ENCODE data around the gene TRA2A. TPM values are rescaled to one million over a fixed set of nuclear protein-coding genes. Genes with fewer than 3 reads are reported as not detected.

TRA2A gene
- total and polyA plus RNA-seq, 10 of the 15 experiments (the other 5 are each of a cell fraction or from before 2014, with no cell fraction given) = 25.0 to 224 (median 91.3) TPM

DNA sequence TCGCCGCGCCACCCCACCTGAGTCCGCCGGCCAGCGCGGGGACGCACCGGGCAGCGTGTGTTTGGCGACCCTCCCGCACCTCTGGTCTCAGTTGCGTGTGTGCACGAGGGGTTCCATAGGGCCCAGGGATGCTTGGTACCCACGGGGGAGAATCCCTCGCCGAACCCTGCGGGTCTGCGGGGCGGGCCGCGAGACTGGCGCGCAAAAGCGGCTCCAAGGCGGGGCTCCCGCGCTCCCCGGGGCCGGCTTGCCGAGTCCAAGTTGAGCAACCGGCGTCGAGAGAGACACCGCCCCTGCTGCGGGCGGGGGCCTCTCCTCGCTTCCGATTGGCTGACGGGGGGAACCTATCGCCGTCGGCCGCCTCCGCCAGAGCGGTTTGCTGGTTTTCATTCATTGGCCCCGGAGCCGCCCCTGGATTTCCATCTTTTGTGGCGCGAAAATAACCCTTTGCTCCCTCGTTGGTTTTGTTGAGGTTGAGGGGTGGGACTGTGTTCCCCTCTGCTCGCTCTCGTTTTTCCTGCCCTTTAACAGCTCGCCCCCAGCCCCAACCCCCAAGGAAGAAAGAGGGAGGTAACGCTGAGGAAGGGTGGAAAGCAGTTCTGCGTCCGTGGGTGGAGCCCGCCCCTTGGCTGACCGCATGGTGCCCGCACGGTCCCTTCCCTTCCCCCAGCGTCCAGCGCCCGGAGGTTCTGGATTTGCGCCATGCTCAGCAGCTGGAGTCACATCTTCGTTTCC lies 57.5 kb downstream of the TRA2A start (continued):
- TF ChIP-seq CTCF (IDR thresholded peaks at IDR 0.05 in 2 of 3, conservative IDR thresholded peaks at IDR 0.05 in 1 of 3; ENCODE audit: control insufficient read depth in 2 of 3, extremely low read depth in 1 of 3, insufficient read depth in 1 of 3, low read depth in 3 of 3, low read length in 3 of 3) = no peak
- TF ChIP-seq, protein P1, sequence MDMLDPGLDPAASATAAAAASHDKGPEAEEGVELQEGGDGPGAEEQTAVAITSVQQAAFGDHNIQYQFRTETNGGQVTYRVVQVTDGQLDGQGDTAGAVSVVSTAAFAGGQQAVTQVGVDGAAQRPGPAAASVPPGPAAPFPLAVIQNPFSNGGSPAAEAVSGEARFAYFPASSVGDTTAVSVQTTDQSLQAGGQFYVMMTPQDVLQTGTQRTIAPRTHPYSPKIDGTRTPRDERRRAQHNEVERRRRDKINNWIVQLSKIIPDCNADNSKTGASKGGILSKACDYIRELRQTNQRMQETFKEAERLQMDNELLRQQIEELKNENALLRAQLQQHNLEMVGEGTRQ (IDR thresholded peaks at IDR 0.05; ENCODE audit: borderline replicate concordance, low read depth, low read length) = no peak
- no peak for TF ChIP-seq ZNF274 (IDR thresholded peaks at IDR 0.05; ENCODE audit: insufficient read depth, insufficient read length)
- no peak for TF ChIP-seq MYB (IDR thresholded peaks at IDR 0.05; ENCODE audit: borderline replicate concordance, low read depth, low read length)
- TF ChIP-seq PAX8 (IDR thresholded peaks at IDR 0.05) = no peak
- no peak for TF ChIP-seq IRF3 (IDR thresholded peaks at IDR 0.05)
- TF ChIP-seq IKZF2 (IDR thresholded peaks at IDR 0.05) = peak; percentile 36 to 46; a peak in 1 of 4 replicates

Data from GM12878 (cell line).